Neutrophil (primary cell): ENCODE data around the gene RAPGEF1.

ENCODE experiments used
- H3K27ac ChIP-seq: fragments of 200-600 bp; sonication (generic); 2 replicates; pipeline ENCODE4 v1.5.1; 2016; ENCODE audit warnings: mild to moderate bottlenecking, moderate library complexity
- H3K27me3 ChIP-seq: fragments of 200-600 bp; sonication (generic); 2 replicates; pipeline ENCODE4 v1.6.0; 2016; ENCODE audit warnings: mild to moderate bottlenecking
- H3K36me3 ChIP-seq: fragments of 200-600 bp; sonication (generic); 2 replicates; pipeline ENCODE4 v1.5.1; 2017
- H3K4me1 ChIP-seq, 2 experiments: fragments of 200-600 bp in 1 of 2; sonication (generic) in 1 of 2; 1 replicate in 1 of 2; 2 replicates in 1 of 2; pipeline versions ENCODE4 v1.5.1 to v1.6.1; 2013 to 2016; ENCODE audit warnings: low read depth in 1 of 2, low read length in 1 of 2, mild to moderate bottlenecking in 1 of 2, moderate library complexity in 1 of 2; ENCODE audit not compliant: control insufficient read depth in 1 of 2, insufficient read depth in 1 of 2
- H3K4me3 ChIP-seq, 2 experiments: fragments of 200-600 bp in 1 of 2; sonication (generic) in 1 of 2; 1 replicate in 1 of 2; 2 replicates in 1 of 2; pipeline ENCODE4 v1.5.1; 2013 to 2016; ENCODE audit warnings: low read depth in 1 of 2, low read length in 1 of 2, mild to moderate bottlenecking in 1 of 2, moderate library complexity in 1 of 2
- H3K9me3 ChIP-seq: fragments of 200-600 bp; sonication (generic); 2 replicates; pipeline ENCODE4 v1.5.1; 2016
- CTCF ChIP-seq: fragments of 200-600 bp; sonication (generic); IDR thresholded peaks from 2 replicates; pipeline ENCODE4 v1.5.1; 2016; ENCODE audit warnings: antibody characterized with exemption

Gene RAPGEF1

GRCh38 chr9:131671133-131671520, 68.7 kb downstream of the RAPGEF1 start:
- no peak for TF ChIP-seq CTCF
- H3K9me3 ChIP-seq = no peaks in the 10 kb centered on the region
- H3K36me3 ChIP-seq = no peaks in the 10 kb centered on the region
- H3K27ac ChIP-seq = no peak overlapping the region
- peaks cover 4 to 8% of the 10 kb centered on the region in 2 experiments for H3K4me1 ChIP-seq
- H3K27me3 ChIP-seq = no peaks in the 10 kb centered on the region
- no peak overlapping the region for H3K4me3 ChIP-seq

- no peak overlapping the region for H3K4me3 ChIP-seq
- H3K27ac ChIP-seq = no peak overlapping the region
- no peaks in the 10 kb centered on the region for H3K9me3 ChIP-seq
- H3K4me1 ChIP-seq = peaks cover 2% of the 10 kb centered on the region in 2 experiments
- no peak for TF ChIP-seq CTCF
- H3K36me3 ChIP-seq = no peaks in the 10 kb centered on the region
- H3K27me3 ChIP-seq = no peaks in the 10 kb centered on the region
Measured at GRCh38 chr9:131670247-131671132, 69.4 kb downstream of the RAPGEF1 start.

- Histone ChIP-seq H3K27me3 (no peaks in the 10 kb centered on the region), H3K27ac (peak overlapping the region; percentile 29), H3K4me3 (no peak overlapping the region), H3K4me1 (no peaks in the 10 kb centered on the region), H3K36me3 (no peaks in the 10 kb centered on the region), H3K9me3 (no peaks in the 10 kb centered on the region)
- TF ChIP-seq CTCF = no peak
Measured at GRCh38 chr9:131669269-131670157, 70.4 kb downstream of the RAPGEF1 start.

- Histone ChIP-seq H3K4me1 (no peaks in the 10 kb centered on the region), H3K4me3 (no peak overlapping the region), H3K9me3 (no peaks in the 10 kb centered on the region), H3K27me3 (no peaks in the 10 kb centered on the region), H3K36me3 (no peaks in the 10 kb centered on the region), H3K27ac (peak overlapping the region; percentile 29)
- no peak for TF ChIP-seq CTCF
Measured at GRCh38 chr9:131668439-131669268, 71.2 kb downstream of the RAPGEF1 start.

GRCh38 chr9:131668057-131668438, 71.8 kb downstream of the RAPGEF1 start:
- Histone ChIP-seq H3K4me3 (no peak overlapping the region), H3K27me3 (no peaks in the 10 kb centered on the region), H3K9me3 (no peaks in the 10 kb centered on the region), H3K4me1 (no peaks in the 10 kb centered on the region), H3K36me3 (no peaks in the 10 kb centered on the region), H3K27ac (no peak overlapping the region)
- TF ChIP-seq CTCF = no peak
